Liver (tissue), 3 donors: ENCODE results near the gene ZPLD1.

Experiments
- ATF3 ChIP-seq: IDR thresholded peaks from 2 replicates; pipeline ENCODE4 v1.6.1; 2016; ENCODE audit warnings: antibody characterized with exemption
- CTCF ChIP-seq: fragments of 150-350 bp; IDR thresholded peaks from 2 replicates; pipeline ENCODE4 v1.5.1; 2017; ENCODE audit warnings: improper control_type of control experiment, low read depth, low read length; ENCODE audit not compliant: missing input control
- MAX ChIP-seq: IDR thresholded peaks from 2 replicates; pipeline ENCODE4 v1.6.1; 2016; ENCODE audit warnings: antibody characterized with exemption
- donor health status: healthy.
- donor health status: healthy.

GRCh38 chr3:102526865-102527264 lies 92.0 kb downstream of the ZPLD1 start:
- TF ChIP-seq CTCF, result no peak
- no peak for TF ChIP-seq MAX
- TF ChIP-seq ATF3, result no peak
